ENCODE results near the gene SLC22A4. TPM values are rescaled to one million over a fixed set of nuclear protein-coding genes. Genes with fewer than 3 reads are reported as not detected.

SLC22A4 gene
- total RNA-seq, 1 donor from 2014 or later, result 2.1 TPM

DNA sequence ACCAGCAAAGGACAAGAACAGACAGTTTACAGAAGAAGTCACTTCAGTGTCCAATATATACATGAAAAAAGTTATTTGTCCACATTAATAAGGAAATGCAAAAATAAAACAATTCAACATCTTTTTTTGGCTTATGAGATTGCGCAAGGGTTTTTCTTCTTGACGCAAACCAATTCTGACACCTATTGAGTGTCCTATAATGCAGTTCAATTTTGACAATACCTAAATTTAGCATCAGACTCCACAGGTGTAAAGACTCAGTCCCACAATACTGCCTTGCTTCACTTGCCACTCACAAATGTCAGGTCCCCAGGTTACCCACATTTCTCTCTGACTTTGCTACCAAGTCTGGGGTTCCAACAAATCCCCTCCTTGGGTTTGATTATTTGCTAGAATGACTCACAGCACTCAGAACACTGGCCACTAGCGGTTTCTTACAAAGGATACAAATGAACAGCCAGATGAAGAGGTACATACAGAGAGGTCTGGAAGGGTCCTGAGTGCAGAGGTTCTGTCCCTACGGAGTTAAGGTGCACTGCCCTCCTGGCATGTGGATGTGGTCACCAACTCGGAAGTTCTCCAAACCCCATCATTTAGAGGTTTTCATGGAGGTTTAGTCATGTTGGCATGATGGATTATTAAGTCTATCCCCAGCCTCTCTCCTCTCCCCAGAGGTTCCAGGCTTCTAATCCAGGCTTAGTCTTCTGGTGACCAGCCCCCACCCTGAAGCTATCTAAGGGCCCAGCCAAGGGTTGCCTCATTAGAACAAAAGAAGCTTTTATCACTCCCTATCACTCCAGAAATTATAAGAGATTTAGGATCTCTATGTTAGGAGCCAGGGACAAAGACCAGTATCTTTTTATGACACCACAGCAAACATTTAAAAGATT, 48.3 kb downstream of the SLC22A4 start:
- intact Hi-C loops (cut with micrococcal nuclease), result no loop called here
- no peaks in the 10 kb centered on the region for H3K4me1 Mint-ChIP-seq
- H3K9me3 Mint-ChIP-seq, result no peaks in the 10 kb centered on the region
- no peak overlapping the region for H3K4me3 Mint-ChIP-seq
- no peaks in the 10 kb centered on the region for H3K36me3 Mint-ChIP-seq (ENCODE audit: low read depth)
- no peak overlapping the region for H3K27ac Mint-ChIP-seq
- peaks cover 6% of the 10 kb centered on the region for H3K27me3 Mint-ChIP-seq
- DNase-seq, result no peak

DNA sequence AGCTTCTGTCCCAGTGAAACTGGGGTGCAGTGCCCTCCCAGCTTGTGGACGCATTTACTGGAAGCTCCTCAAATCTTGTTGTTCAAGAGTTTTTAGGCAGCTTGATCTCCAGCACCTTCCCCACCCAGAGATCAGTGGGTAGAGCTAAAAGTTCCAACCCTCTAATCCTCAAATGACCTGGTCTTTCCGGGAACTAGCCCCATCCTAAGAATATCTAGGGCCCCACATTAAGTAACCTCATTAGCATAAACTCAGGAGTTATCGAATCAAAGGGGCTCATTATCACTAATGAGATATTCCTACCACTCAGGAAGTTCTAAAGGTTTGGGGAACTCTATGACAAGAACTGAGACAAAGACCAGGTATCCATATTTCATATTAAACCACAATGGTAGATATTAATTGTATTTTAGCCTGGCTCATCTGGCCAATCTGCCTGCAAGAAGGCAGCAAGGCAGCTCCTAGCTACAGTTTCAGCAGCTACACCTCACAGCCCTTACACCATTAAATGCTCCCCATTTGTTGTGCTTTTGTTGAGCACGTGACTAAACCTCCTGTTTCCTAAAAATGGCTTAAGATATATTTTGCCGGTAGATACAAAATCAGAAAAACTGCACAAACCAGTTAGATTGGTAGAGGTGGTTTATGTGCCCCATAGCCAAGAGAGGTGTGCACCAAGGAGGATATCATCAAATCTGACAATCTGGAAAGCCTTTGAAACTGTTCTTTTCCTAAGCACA, 50.8 kb downstream of the SLC22A4 start:
- H3K27me3 Mint-ChIP-seq, result peaks cover 6% of the 10 kb centered on the region
- no peak overlapping the region for H3K27ac Mint-ChIP-seq
- no peaks in the 10 kb centered on the region for H3K36me3 Mint-ChIP-seq (ENCODE audit: low read depth)
- peaks cover 4% of the 10 kb centered on the region for H3K9me3 Mint-ChIP-seq
- DNase-seq, result no peak
- no peaks in the 10 kb centered on the region for H3K4me1 Mint-ChIP-seq
- H3K4me3 Mint-ChIP-seq, result no peak overlapping the region
- intact Hi-C loops (cut with micrococcal nuclease), result no loop called here

GRCh38 chr5:132353486-132353995, 59.3 kb downstream of the SLC22A4 start:
- peaks cover 16% of the 10 kb centered on the region for H3K27me3 Mint-ChIP-seq
- intact Hi-C loops (cut with micrococcal nuclease), result no loop called here

DNA sequence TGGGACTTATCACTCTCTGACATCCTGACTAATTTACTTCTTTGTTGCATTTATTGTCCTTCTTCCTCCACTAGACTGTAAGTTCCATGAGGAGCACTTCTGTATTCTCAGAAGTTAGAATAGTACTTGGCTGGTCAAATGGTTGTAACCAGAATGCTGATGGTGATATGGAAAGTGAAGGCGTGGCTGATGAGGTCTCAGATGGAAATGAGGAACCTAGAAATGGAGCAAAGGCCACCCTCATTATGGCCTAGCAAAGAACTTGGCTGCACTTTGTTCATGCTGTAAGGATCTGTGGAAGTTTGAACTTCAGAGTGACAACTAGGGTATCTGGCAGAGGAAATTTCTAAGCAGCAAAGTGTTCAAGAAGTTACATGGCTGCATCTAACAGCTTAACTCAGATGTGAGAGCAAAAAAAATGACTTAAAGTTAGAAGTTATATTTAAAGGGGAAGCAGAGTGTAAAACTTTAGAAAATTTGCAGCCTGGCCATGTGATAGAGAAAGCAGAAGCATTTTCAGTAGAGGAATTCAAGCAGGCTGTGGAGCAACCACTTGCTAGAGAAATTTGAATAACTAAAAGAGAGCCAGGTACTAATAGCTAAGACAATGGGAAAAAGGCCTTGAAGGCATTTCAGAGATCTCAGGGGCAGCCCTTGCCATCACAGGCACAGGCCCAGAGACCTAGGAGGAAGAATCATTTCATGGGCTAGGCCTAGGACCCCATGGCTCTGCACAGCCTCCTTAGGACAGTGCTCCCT, 60.4 kb downstream of the SLC22A4 start:
- no peaks in the 10 kb centered on the region for H3K36me3 Mint-ChIP-seq (ENCODE audit: low read depth)
- H3K4me3 Mint-ChIP-seq, result no peak overlapping the region
- DNase-seq, result no peak
- H3K27me3 Mint-ChIP-seq, result peaks cover 16% of the 10 kb centered on the region
- no peaks in the 10 kb centered on the region for H3K9me3 Mint-ChIP-seq
- H3K4me1 Mint-ChIP-seq, result no peaks in the 10 kb centered on the region
- no peak overlapping the region for H3K27ac Mint-ChIP-seq
- intact Hi-C loops (cut with micrococcal nuclease), result no loop called here

More at GRCh38 chr5:132353486-132353995, 59.3 kb downstream of the SLC22A4 start:
- Mint-ChIP-seq H3K4me3 (no peak overlapping the region), H3K27ac (no peak overlapping the region), H3K4me1 (no peaks in the 10 kb centered on the region), H3K9me3 (peaks cover under 1% of the 10 kb centered on the region), H3K36me3 (ENCODE audit: low read depth) (no peaks in the 10 kb centered on the region)
- DNase-seq, result no peak

GRCh38 chr5:132355140-132355765, 61.1 kb downstream of the SLC22A4 start:
- intact Hi-C loops (cut with micrococcal nuclease), result no loop called here
- Mint-ChIP-seq H3K4me1 (no peaks in the 10 kb centered on the region), H3K4me3 (no peak overlapping the region), H3K9me3 (no peaks in the 10 kb centered on the region), H3K27ac (no peak overlapping the region), H3K36me3 (ENCODE audit: low read depth) (no peaks in the 10 kb centered on the region), H3K27me3 (peaks cover 16% of the 10 kb centered on the region)
- DNase-seq, result no peak

DNA sequence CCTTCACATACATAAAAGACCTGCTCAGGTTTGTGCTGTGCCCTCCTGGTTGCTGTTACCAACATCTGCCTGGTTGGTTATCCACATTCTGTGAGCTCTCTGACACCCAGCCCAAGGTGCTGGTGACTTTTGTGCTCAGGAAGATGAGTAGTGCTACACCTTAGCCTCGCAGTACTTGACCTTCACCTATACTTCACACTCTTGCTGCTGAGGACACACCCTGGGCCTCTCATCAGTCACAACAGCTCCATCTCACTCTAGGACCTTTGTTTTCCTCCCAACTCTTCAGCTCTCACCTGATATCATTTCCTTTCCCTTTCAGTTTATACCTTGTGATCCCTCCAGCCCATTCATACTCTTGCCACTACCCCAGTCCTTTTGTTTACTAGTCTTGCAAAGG, 64.6 kb downstream of the SLC22A4 start:
- no peaks in the 10 kb centered on the region for H3K9me3 Mint-ChIP-seq
- no peaks in the 10 kb centered on the region for H3K36me3 Mint-ChIP-seq (ENCODE audit: low read depth)
- H3K4me3 Mint-ChIP-seq, result no peak overlapping the region
- intact Hi-C loops (cut with micrococcal nuclease), result no loop called here
- DNase-seq, result no peak
- peaks cover 2% of the 10 kb centered on the region for H3K4me1 Mint-ChIP-seq
- H3K27me3 Mint-ChIP-seq, result peaks cover 6% of the 10 kb centered on the region
- H3K27ac Mint-ChIP-seq, result no peak overlapping the region

- Mint-ChIP-seq H3K4me3 (no peak overlapping the region), H3K36me3 (ENCODE audit: low read depth) (no peaks in the 10 kb centered on the region), H3K27ac (no peak overlapping the region), H3K27me3 (peaks cover 2% of the 10 kb centered on the region), H3K4me1 (peaks cover 2% of the 10 kb centered on the region), H3K9me3 (no peaks in the 10 kb centered on the region)
- no peak for DNase-seq
- intact Hi-C loops (cut with micrococcal nuclease), result no loop called here
Observed at GRCh38 chr5:132362086-132362485, 67.9 kb downstream of the SLC22A4 start.

DNA sequence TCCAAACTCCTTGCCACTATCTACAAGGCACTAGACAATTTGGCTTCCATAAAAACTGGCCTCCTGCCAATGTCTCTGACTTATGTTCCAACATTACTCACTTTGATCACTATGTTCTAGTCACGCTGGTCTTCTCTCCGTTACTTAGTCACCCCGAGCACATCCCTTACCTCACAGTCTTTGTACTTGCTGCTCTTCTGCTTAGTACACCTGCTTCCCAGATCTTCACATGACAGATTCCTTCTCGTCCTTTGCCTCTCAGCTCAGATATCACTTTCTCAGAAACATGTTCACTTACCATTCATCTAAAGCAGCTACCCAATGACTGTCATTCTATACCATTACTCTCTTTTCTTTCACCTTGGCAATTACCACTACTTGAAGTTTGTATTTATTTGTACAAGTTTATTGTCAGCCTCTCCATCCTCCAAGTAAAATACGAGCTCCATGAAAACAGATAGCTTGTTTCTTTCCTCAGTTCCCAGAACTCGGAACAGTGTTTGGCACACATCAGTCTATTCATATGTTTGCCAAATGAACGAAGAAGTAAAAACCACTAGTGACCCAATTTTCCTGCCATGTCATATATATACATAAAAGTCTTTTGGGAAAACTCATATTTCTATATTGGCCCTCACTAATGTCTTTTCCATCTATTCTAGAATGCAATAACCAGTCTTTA, 69.4 kb downstream of the SLC22A4 start:
- Mint-ChIP-seq H3K4me3 (no peak overlapping the region), H3K27me3 (peaks cover 2% of the 10 kb centered on the region), H3K4me1 (peaks cover 2% of the 10 kb centered on the region), H3K36me3 (ENCODE audit: low read depth) (no peaks in the 10 kb centered on the region), H3K27ac (no peak overlapping the region), H3K9me3 (no peaks in the 10 kb centered on the region)
- DNase-seq, result no peak
- intact Hi-C loops (cut with micrococcal nuclease), result no loop called here

GRCh38 chr5:132364319-132364718, 70.1 kb downstream of the SLC22A4 start:
- intact Hi-C loops (cut with micrococcal nuclease), result no loop called here
- Mint-ChIP-seq H3K36me3 (ENCODE audit: low read depth) (no peaks in the 10 kb centered on the region), H3K4me1 (peaks cover 5% of the 10 kb centered on the region)

DNA sequence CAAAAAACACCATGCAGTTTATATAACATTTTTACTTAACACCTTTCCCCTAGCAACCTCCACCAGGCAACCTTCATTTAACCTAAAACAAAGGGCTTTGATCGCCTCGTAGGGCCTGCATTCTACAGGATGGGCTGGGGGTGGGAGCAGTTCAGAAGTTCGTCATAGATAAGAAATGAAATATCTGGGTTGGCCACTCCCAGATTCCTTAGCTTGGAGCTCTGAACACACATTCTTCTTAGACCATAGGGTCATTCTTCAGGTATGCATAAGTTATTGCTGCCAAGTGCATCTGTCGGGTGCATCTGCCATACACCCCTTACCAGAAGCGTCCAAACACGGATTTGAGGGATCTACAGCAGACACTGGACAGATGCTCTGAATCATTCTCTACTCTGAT, 71.0 kb downstream of the SLC22A4 start:
- Mint-ChIP-seq H3K4me3 (no peak overlapping the region), H3K4me1 (peaks cover 5% of the 10 kb centered on the region), H3K27me3 (peaks cover 2% of the 10 kb centered on the region), H3K27ac (no peak overlapping the region), H3K9me3 (no peaks in the 10 kb centered on the region), H3K36me3 (ENCODE audit: low read depth) (no peaks in the 10 kb centered on the region)
- intact Hi-C loops (cut with micrococcal nuclease), result loop anchor here (5.0 kb wide), 1 partner anchor 68 kb away; no protein-coding TSS in a partner anchor
- DNase-seq, result no peak

More at GRCh38 chr5:132364319-132364718, 70.1 kb downstream of the SLC22A4 start:
- Mint-ChIP-seq H3K27me3 (peaks cover 2% of the 10 kb centered on the region), H3K4me3 (no peak overlapping the region), H3K9me3 (no peaks in the 10 kb centered on the region), H3K27ac (no peak overlapping the region)
- no peak for DNase-seq

DNA sequence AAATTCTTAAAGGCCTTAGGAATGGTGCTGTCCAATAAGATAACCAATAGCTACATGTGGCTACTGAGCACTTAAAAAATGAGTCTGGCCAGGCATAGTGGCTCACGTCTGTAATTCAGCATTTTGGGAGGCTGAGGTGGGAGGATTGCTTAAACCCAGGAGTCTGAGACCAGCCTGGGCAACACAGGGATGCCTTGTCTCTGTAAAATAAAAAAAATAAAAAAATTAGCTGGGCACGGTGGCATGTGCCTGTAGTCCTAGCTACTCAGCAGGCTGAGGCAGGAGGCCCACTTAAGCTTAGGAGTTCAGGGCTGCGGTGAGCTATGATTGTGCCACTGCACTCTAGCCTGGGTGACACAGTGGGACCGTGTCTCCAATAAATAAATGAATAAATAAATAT, 74.0 kb downstream of the SLC22A4 start:
- peaks cover 2% of the 10 kb centered on the region for H3K27me3 Mint-ChIP-seq
- no peaks in the 10 kb centered on the region for H3K9me3 Mint-ChIP-seq
- H3K36me3 Mint-ChIP-seq (ENCODE audit: low read depth), result no peaks in the 10 kb centered on the region
- no peak overlapping the region for H3K27ac Mint-ChIP-seq
- intact Hi-C loops (cut with micrococcal nuclease), result loop anchor here (2.0 to 5.0 kb wide), 2 partner anchors 71 to 303 kb away; no protein-coding TSS in a partner anchor
- DNase-seq, result no peak
- no peak overlapping the region for H3K4me3 Mint-ChIP-seq
- H3K4me1 Mint-ChIP-seq, result peaks cover 24% of the 10 kb centered on the region

GRCh38 chr5:132369007-132369473, 74.8 kb downstream of the SLC22A4 start:
- intact Hi-C loops (cut with micrococcal nuclease), result loop anchor here (2.0 to 5.0 kb wide), 2 partner anchors 72 to 304 kb away; no protein-coding TSS in a partner anchor

More at GRCh38 chr5:132369007-132369473, 74.8 kb downstream of the SLC22A4 start:
- no peak for DNase-seq
- Mint-ChIP-seq H3K4me1 (peaks cover 22% of the 10 kb centered on the region), H3K27me3 (no peaks in the 10 kb centered on the region), H3K4me3 (peak overlapping the region; percentile 81), H3K36me3 (ENCODE audit: low read depth) (no peaks in the 10 kb centered on the region), H3K27ac (peak overlapping the region; percentile 47), H3K9me3 (no peaks in the 10 kb centered on the region)
